ENCODE data around the gene RELN.

RELN gene

DNA sequence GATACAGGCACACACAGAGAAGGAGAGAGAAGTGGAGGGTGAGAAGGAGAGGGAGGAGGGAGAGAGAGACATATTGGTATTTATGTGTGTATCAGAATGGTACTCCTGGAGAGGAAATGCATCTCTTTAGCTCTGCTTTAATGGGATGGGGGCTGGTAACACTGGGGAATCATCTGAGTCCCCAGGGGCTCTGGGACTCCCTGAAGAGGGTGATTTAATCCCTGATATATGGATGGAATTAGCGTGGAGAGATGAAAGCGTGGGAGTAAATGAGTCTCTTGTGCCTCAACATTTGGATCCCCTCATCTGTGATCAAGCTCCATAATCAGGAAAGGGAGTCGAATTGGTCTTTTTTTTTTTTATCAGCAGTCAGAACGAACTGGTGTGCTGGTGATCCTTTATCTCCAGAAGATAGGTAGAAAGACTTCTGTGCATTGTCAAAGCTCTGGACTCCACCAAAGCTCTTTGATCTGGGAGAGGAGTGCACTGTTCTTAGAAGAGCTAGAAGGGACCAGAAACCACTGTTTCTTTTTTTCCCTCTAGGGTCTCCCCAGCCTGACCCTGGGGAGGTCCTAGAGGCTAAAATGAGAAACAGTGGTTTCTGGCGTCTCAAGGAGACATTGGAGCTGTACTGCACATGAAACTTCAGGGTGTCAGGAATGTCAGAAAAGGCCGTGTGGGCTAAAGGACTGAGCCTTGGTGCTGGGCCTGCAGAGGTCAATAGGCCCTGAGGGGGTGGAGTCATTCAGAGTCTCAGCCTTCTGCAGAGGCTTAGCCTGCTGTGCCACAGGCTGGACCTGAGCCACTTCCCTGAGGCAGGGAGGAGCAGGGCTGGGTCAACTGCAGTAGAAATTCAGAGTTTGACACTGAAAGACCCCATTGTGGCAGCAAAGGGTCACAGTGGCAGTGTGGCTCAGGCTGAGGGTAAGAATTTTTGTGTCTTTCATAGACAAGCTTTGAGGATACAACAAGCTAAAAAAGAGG, 309.0 kb downstream of the RELN start:
- no peak overlapping the region for H3K27ac ChIP-seq
- TF ChIP-seq ZFX (IDR thresholded peaks at IDR 0.05; ENCODE audit: borderline replicate concordance), result no peak
- TF ChIP-seq CTCF (IDR thresholded peaks at IDR 0.05), result no peak

- H3K27ac ChIP-seq, result no peak overlapping the region
- TF ChIP-seq ZFX (IDR thresholded peaks at IDR 0.05; ENCODE audit: borderline replicate concordance), result no peak
- no peak for TF ChIP-seq CTCF (IDR thresholded peaks at IDR 0.05)
These were observed 310.0 kb downstream of the RELN start for GRCh38 chr7:103679151-103680132.

- no peak overlapping the region for H3K27ac ChIP-seq
- TF ChIP-seq ZFX (IDR thresholded peaks at IDR 0.05; ENCODE audit: borderline replicate concordance), result no peak
- TF ChIP-seq CTCF (IDR thresholded peaks at IDR 0.05), result no peak
These were observed 321.0 kb downstream of the RELN start for GRCh38 chr7:103668279-103668941.

- no peak for TF ChIP-seq ZFX (IDR thresholded peaks at IDR 0.05; ENCODE audit: borderline replicate concordance)
- TF ChIP-seq CTCF (IDR thresholded peaks at IDR 0.05), result no peak
These were observed 323.1 kb downstream of the RELN start for GRCh38 chr7:103666326-103666725.

GRCh38 chr7:103664577-103664976, 324.9 kb downstream of the RELN start:
- no peak overlapping the region for H3K27ac ChIP-seq
- TF ChIP-seq ZFX (IDR thresholded peaks at IDR 0.05; ENCODE audit: borderline replicate concordance) (no peak), CTCF (IDR thresholded peaks at IDR 0.05) (peak; percentile 25; the same call in 1 of the 2 replicates)

More at GRCh38 chr7:103666326-103666725, 323.1 kb downstream of the RELN start:
- no peak overlapping the region for H3K27ac ChIP-seq

GRCh38 chr7:103660455-103661371, 328.7 kb downstream of the RELN start:
- peak overlapping the region; percentile 46 for H3K27ac ChIP-seq
- TF ChIP-seq CTCF (IDR thresholded peaks at IDR 0.05) (no peak), ZFX (IDR thresholded peaks at IDR 0.05; ENCODE audit: borderline replicate concordance) (no peak)

Measured in 22Rv1 (cell line).